ENCODE results near the gene SLC22A17. TPM values are rescaled to one million over a fixed set of nuclear protein-coding genes. Genes with fewer than 3 reads are reported as not detected.

The SLC22A17 gene
- total and polyA plus RNA-seq, 2 of the 8 experiments (the other 6 are each of a cell fraction or from before 2014, with no cell fraction given) = 43.0 to 49.0 TPM

GRCh38 chr14:23377573-23378563 is 25.2 kb upstream of the SLC22A17 start:
- Histone ChIP-seq H3K4ac (replicated peaks; ENCODE audit: insufficient read length, low read depth, low read length) (no peak overlapping the region), H3K56ac (replicated peaks; ENCODE audit: insufficient read length, low read depth, low read length) (no peak overlapping the region), H2BK20ac (ENCODE audit: low read length) (no peak overlapping the region), H2BK120ac (replicated peaks; ENCODE audit: low read depth, low read length) (no peak overlapping the region), H2BK15ac (ENCODE audit: low read length) (no peak overlapping the region), H3K27me3 (replicated peaks in 1 of 4; ENCODE audit: control insufficient read depth in 3 of 4, extremely low read depth in 1 of 4, insufficient read depth in 3 of 4, low read length in 3 of 4) (peaks cover 0 to 23% (median 11%) of the 10 kb centered on the region in 4 experiments; a peak in 6 of 7 replicates), H3K79me1 (ENCODE audit: low read depth, low read length) (no peaks in the 10 kb centered on the region), H2BK12ac (ENCODE audit: low read depth, low read length) (no peak overlapping the region), H3K23me2 (ENCODE audit: low read depth, low read length) (no peaks in the 10 kb centered on the region), H3K4me2 (ENCODE audit: insufficient read depth in 1 of 2, low read depth in 2 of 2, low read length in 2 of 2) (no peak overlapping the region), H4K91ac (replicated peaks; ENCODE audit: insufficient read length, low read length) (no peak overlapping the region), H3K4me3 (ENCODE audit: extremely low read depth in 1 of 4, insufficient read depth in 2 of 4, low read depth in 3 of 4, low read length in 4 of 4) (no peak overlapping the region), H3K4me1 (replicated peaks in 1 of 4; ENCODE audit: control insufficient read depth in 3 of 4, insufficient read depth in 4 of 4, low read length in 3 of 4) (peaks cover 0 to 12% (median 4%) of the 10 kb centered on the region in 4 experiments; a peak in 3 of 7 replicates), H3K18ac (ENCODE audit: extremely low read depth, low read length) (no peak overlapping the region), H3K27ac (ENCODE audit: low read depth, low read length) (no peak overlapping the region), H4K20me1 (replicated peaks in 1 of 2; ENCODE audit: control insufficient read depth in 1 of 2, insufficient read depth in 2 of 2, low read length in 2 of 2) (no peaks in the 10 kb centered on the region), H3K9me3 (ENCODE audit: insufficient read depth in 2 of 2, low read depth in 1 of 2, low read length in 1 of 2) (no peaks in the 10 kb centered on the region), H3K23ac (ENCODE audit: insufficient read length) (no peak overlapping the region), H2AFZ (ENCODE audit: low read length) (no peak overlapping the region), H3K36me3 (ENCODE audit: control insufficient read depth in 2 of 4, insufficient read depth in 4 of 4, low read length in 3 of 4) (no peaks in the 10 kb centered on the region), H3K14ac (ENCODE audit: insufficient read length) (no peak overlapping the region), H4K8ac (ENCODE audit: extremely low read depth, insufficient read depth, low read length) (no peak overlapping the region; the same call in 1 of the 2 replicates), H2AK5ac (ENCODE audit: low read depth, low read length) (no peak overlapping the region; the same call in 1 of the 2 replicates), H2BK5ac (ENCODE audit: low read depth, low read length) (no peak overlapping the region), H3K9ac (replicated peaks in 1 of 4; ENCODE audit: extremely low read depth in 1 of 4, low read depth in 3 of 4, low read length in 3 of 4) (no peak overlapping the region), H3K79me2 (ENCODE audit: control insufficient read depth in 1 of 2, insufficient read depth in 2 of 2, low read length in 2 of 2) (no peaks in the 10 kb centered on the region), H4K5ac (ENCODE audit: insufficient read length, low read depth, low read length) (no peak overlapping the region)
- no peak for TF ChIP-seq EP300 (IDR thresholded peaks at IDR 0.05; ENCODE audit: borderline replicate concordance in 1 of 2, low read depth in 2 of 2, low read length in 2 of 2)
- FAIRE-seq (no peak), DNase-seq (ENCODE audit: low read depth in 1 of 2, low spot score in 2 of 2) (no peak)
- ChIA-PET POLR2A (ENCODE audit: partially characterized antibody) (interaction anchor here (0.6 to 3.3 kb wide), 4 partner anchors 11 to 56 kb away, joined by 3 to 19 read pairs (median 12); partner anchors contain the start of gene PABPN1), CTCF (ENCODE audit: partially characterized antibody) (interaction anchor here (1.1 to 15.0 kb wide), 14 partner anchors 10 to 117 kb away, joined by 3 to 333 read pairs (median 12); partner anchors contain the start of genes EFS and SLC22A17)
- 89% methylated on average over 14 of the region's 14 CpGs; no CpG with 5 or more reads in 1 of the 2 experiments for WGBS, 2 experiments (ENCODE audit: extremely low coverage in 1 of 2, insufficient coverage in 1 of 2, insufficient read length in 1 of 2, insufficient replicate concordance in 2 of 2, low coverage in 1 of 2, low lambda C conversion rate in 2 of 2, missing lambda C conversion rate in 1 of 2)

All from H1 (cell line).